HG03565 (cell line): ENCODE results near the gene ARHGAP32.
A peak's percentile ranks its signal among the peaks of the same experiment; 100 is the strongest.
"Not testable (repeated sequence)": the region's sequence is repeated elsewhere in the genome, so short reads cannot be mapped to it uniquely, and the experiment has no call there.

ENCODE experiments used
- ATAC-seq: cut with Tn5 transposase; IDR thresholded peaks from one replicate; pipeline ENCODE4 v1.9.1; 2021; ENCODE audit warnings: mild to moderate bottlenecking, moderate library complexity; ENCODE audit not compliant: unreplicated experiment

Gene ARHGAP32

DNA sequence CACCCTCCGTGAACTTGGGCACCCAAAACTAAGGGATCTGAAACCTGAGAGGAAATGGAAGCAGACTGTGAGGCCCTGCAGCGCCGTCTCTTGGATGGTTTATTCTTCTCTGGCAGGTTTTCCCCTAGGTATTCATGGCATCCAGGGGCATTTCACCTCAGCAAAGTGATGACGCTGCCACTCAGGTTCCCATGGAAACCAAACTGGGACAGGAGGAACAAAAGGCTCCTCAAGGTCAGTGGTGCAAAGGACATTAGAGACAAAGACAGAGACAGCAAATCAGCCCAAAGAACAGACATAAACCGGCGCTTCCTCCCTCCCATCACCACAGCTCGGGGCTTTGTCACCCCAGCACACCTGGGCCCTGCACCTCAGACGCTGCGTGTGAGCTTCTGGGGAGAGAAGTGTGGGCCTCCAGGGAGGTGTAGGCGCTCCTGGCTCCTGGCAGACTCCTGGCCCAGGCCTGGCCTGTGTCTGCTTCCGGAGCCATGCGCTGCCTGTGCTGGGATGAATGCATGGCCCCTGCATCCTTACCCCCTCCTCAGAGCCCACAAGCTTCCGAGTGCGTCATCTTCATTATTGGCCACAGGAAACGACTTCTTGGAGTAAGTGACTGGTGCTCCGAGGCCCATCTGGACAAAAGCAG lies 255.4 kb downstream of the ARHGAP32 start:
- no peak for ATAC-seq

DNA sequence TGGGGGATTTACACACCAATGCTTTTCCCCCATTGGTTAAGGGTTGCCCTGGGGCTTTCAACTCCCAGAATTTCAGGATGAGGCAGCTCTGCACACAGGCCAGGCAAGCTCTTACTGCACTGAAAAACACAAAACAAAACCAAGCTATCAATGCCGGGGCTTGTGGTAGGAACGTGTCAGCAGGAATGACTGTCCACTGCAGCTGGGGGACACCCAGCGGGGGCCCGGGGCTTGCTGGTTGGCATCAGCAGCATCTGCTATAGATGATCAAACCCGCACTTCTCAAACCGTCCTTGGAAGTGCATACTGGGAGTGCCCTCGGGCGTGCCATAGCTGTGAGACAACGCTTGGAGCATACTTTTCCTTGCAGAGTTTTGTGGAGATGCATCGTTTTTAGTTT lies 257.2 kb downstream of the ARHGAP32 start:
- ATAC-seq, result no peak

DNA sequence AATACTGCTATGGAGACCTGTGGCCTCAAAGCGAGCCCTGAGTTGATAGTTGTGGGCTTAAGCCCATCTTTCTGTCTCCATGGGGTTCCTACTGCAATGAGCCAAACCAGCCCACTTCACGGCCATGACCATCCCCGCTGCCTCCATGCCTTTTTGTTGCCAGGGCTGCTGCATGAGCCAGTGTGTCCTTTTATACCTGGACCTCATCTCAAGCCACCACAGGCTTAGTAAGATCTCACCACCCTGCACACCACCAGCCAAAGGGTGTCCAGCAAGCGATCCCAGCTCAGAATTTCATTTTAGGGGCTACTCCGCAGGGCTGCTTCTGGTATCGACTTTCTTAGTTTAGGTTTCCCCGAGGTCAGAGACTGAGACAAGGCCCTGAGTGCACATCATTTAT lies 257.8 kb downstream of the ARHGAP32 start:
- no peak for ATAC-seq

GRCh38 chr11:128933481-128934178 lies 258.5 kb downstream of the ARHGAP32 start:
- no peak for ATAC-seq

- no peak for ATAC-seq
These were observed 260.5 kb downstream of the ARHGAP32 start for GRCh38 chr11:128931668-128932067.

GRCh38 chr11:128931066-128931465 lies 261.1 kb downstream of the ARHGAP32 start:
- ATAC-seq, result no peak

DNA sequence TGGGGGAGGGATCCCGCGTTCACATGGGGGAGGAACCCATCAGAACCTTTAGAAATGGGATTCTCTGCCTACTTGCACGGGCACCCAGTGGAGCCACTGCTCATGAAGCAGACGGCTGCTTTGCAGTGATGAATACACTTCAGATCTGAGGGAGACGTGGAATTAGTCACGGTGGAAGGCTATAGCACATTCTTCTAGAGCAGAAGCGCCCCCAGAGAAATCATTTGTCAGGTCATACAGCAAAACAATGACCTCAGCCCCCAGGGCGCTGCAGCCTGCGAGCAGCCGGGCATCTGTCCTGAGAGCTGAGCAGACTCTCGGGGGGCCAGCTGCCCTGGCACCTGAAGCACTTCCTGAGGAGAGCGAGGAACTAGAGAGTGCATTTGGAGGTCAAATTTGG lies 262.1 kb downstream of the ARHGAP32 start:
- ATAC-seq, result no peak

GRCh38 chr11:128929468-128929867 lies 262.7 kb downstream of the ARHGAP32 start:
- ATAC-seq, result no peak

DNA sequence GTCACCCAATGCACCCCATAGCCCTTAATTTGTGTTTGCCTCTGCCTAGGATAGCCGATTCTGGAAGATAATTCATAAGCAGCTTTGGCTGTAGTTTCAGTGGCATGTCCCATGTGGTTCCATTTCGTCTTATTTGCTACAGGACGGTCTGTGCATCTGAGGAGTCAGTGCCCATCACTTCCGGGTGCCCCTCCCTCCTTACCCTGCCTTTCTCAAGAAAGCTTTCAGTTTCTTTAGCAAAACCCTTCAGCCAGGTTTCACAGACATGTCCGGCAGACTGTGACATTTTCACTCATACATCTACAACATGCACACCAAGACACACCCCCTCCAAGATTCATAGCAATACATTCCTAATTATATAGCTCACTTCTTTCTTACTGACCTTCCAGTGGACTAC lies 263.7 kb downstream of the ARHGAP32 start:
- peak; percentile 98 for ATAC-seq

- ATAC-seq, result no peak
These were observed 264.3 kb downstream of the ARHGAP32 start for GRCh38 chr11:128927683-128928336.

DNA sequence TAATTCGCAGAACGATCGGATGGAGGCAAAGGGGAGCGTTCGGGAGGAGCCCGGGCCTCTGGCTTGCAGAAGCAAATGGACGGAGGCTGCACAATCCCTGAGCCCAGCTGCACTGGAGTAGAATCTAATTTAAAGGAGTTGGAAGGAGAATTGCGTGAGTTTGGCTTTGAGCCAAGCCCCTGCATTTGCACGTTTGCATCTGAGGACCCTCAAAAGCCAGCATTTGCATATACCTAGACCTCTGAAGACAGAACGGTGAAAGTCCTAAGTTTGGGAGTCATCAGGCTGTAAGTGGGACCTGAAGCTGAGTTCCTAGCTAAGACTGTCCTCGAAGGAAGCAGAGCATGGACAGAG lies 265.0 kb downstream of the ARHGAP32 start:
- no peak for ATAC-seq

- ATAC-seq, result no peak
These were observed 265.6 kb downstream of the ARHGAP32 start for GRCh38 chr11:128926437-128927107.

- ATAC-seq, result no peak
These were observed 266.1 kb downstream of the ARHGAP32 start for GRCh38 chr11:128926000-128926399.

GRCh38 chr11:128925250-128925600 lies 266.9 kb downstream of the ARHGAP32 start:
- no peak for ATAC-seq

GRCh38 chr11:128924510-128925249 lies 267.4 kb downstream of the ARHGAP32 start:
- no peak for ATAC-seq

- ATAC-seq, result no peak
These were observed 268.0 kb downstream of the ARHGAP32 start for GRCh38 chr11:128924104-128924503.

GRCh38 chr11:128921793-128922192 lies 270.3 kb downstream of the ARHGAP32 start:
- no peak for ATAC-seq

- no peak for ATAC-seq
These were observed 271.5 kb downstream of the ARHGAP32 start for GRCh38 chr11:128920666-128921065.

DNA sequence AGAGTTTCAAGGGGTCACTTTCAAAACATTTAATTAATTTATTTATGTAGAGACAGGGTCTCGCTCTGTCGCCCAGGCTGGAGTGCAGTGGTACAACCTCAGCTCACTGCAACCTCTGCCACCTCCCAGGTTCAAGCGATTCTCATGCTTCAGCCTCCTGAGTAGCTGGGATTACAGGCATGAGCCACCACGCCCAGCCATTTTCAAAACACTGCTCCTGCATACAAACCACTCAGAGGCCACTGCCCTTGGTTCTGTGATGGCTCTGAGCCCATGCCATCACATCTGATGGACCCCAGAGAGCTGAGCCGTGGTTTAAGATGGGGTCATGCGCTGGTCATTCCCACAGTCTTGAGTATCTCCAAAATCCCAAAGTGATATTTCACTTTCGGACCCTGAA lies 272.5 kb downstream of the ARHGAP32 start:
- ATAC-seq, result not testable (repeated sequence)

- ATAC-seq, result no peak
These were observed 272.9 kb downstream of the ARHGAP32 start for GRCh38 chr11:128919216-128919615.

DNA sequence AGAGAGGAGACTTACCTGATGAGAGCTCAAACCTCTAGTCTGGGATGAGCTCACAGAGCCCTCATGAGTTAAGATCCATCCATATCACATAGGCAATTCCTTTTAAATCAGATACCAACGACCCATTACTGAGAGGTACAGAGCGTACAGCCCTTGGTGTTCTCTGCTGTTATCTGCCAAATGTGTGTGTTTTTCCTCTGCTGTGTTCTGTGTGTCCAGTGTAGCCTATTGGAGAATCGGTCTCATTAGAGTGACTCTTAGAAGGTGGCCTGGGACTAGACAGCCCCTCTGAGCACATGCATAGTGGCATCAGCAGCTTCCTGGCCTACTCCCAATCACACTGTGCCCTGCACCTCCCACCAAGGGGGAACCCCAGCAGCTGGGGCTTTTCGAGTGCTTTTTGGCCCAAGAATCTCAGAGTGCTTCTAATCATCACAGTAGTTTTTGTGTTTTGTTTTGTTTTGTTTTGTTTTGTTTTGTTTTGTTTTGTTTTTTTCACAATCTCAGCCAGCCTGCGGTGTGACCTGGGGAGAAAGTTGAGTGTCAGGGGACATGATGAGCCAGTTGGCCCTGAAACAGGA lies 274.9 kb downstream of the ARHGAP32 start:
- ATAC-seq, result no peak
